ENCODE data around the gene VSNL1.

The VSNL1 gene

DNA sequence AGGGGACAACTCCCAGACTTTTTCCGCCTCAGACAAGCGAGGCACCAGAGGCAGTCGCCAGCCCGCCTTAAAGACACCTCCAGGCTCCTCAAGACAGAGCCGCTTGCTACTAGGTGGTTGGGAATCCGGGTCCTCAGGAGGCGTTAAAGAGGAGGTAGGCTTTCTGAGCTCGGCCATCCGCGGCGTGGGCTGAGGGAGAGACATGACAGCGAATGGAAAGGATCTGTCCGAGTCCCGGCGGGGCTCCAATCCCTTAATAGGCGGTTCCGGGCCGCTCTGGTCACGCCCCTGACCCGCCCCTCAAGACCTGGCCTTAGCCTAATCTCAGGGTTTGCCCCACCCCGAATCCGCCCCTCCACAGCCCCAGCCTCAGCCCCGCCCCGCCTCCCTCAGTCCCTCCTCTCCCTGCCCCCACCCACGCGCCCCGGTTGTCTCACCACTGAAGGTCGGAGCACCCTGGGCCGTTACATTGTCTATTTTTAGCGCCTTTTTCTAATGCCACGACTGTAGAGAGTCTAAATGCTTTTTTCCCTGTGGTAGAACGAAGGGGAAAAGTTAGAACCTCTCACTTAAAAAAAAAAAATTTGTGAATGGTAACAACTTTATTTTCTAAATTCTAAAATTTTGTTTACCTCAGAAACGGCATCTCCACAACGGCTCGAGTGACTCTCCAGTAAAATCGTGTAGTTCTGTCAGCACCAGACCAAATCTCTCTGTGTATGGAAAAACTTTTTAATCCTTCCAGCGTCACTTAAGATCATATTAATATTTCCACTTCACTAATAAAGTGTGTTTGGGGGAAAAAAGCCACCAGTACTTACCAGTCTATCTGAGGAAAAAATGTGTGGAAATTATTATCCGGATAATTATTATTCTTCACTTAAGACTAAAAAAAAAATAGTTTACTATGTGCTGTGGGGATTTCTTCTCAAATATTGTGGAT is 22.0 kb upstream of the VSNL1 start, which contains the start of gene RAD51AP2:
Gene RAD51AP2, minus strand, starts transcription at position 229 of the 943 bp plus-strand sequence. Its CDS starts 25 bp downstream, at position 204.
- POLR2A ChIA-PET (ENCODE audit: low non-redundant PET) = interaction anchor here (0.6 kb wide), 1 partner anchor 11 kb away, joined by 5 read pairs; no protein-coding TSS in a partner anchor
- TF ChIP-seq CTCF (conservative IDR thresholded peaks at IDR 0.05; ENCODE audit: low read depth) = no peak
- CTCF ChIA-PET = no interaction called here
- peak; percentile 81 for DNase-seq (ENCODE audit: low spot score)
- H3K27ac ChIP-seq = peak within 1 kb of the TSS; percentile 60

DNA sequence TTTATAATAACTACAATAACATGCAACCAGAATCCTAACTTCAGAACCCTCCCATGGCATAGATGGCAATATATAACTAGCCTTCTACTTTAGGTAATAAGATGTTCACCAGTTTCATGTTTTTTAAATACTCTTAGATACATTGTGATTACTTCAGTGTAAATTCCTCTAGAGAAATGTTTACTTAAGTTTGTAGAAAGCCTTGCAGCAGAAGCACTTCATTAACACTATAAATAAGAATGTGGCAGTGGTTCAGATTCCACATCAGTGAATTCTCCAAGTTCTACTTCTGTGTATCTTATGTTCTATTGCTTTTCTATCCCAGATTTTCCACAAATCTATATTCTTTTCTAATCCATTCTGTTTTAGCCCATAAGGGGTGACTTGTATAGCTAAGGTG is 21.0 kb upstream of the VSNL1 start:
- CTCF ChIA-PET = no interaction called here
- no peak overlapping the region for H3K27ac ChIP-seq
- DNase-seq (ENCODE audit: low spot score) = no peak
- TF ChIP-seq CTCF (conservative IDR thresholded peaks at IDR 0.05; ENCODE audit: low read depth) = no peak
- POLR2A ChIA-PET (ENCODE audit: low non-redundant PET) = no interaction called here

- no peak overlapping the region for H3K27ac ChIP-seq
- no peak for TF ChIP-seq CTCF (conservative IDR thresholded peaks at IDR 0.05; ENCODE audit: low read depth)
- ChIA-PET POLR2A (ENCODE audit: low non-redundant PET) (no interaction called here), CTCF (interaction anchor here (0.5 kb wide), 1 partner anchor 89 kb away, joined by 3 read pairs; no protein-coding TSS in a partner anchor)
- DNase-seq (ENCODE audit: low spot score) = no peak
These were observed 19.7 kb upstream of the VSNL1 start for GRCh38 chr2:17520761-17521160.

GRCh38 chr2:17521621-17522020 is 18.9 kb upstream of the VSNL1 start:
- ChIA-PET POLR2A (ENCODE audit: low non-redundant PET) (no interaction called here), CTCF (no interaction called here)
- TF ChIP-seq CTCF (conservative IDR thresholded peaks at IDR 0.05; ENCODE audit: low read depth) = no peak
- no peak for DNase-seq (ENCODE audit: low spot score)
- H3K27ac ChIP-seq = no peak overlapping the region

- POLR2A ChIA-PET (ENCODE audit: low non-redundant PET) = no interaction called here
These were observed 18.2 kb upstream of the VSNL1 start for GRCh38 chr2:17522303-17522702.

GRCh38 chr2:17529771-17530170 is 10.7 kb upstream of the VSNL1 start:
- no peak for DNase-seq (ENCODE audit: low spot score)
- ChIA-PET CTCF (interaction anchor here (0.7 kb wide), 1 partner anchor 604 kb away, joined by 4 read pairs; no protein-coding TSS in a partner anchor), POLR2A (ENCODE audit: low non-redundant PET) (interaction anchor here (0.6 kb wide), 1 partner anchor 92 kb away, joined by 5 read pairs; no protein-coding TSS in a partner anchor)
- no peak overlapping the region for H3K27ac ChIP-seq
- TF ChIP-seq CTCF (conservative IDR thresholded peaks at IDR 0.05; ENCODE audit: low read depth) = no peak

More at GRCh38 chr2:17522303-17522702, 18.2 kb upstream of the VSNL1 start:
- TF ChIP-seq CTCF (conservative IDR thresholded peaks at IDR 0.05; ENCODE audit: low read depth) = no peak
- DNase-seq (ENCODE audit: low spot score) = no peak
- no peak overlapping the region for H3K27ac ChIP-seq
- CTCF ChIA-PET = no interaction called here
